Non-pigmented ciliary epithelial cell (primary cell): ENCODE measurements around the gene SMARCE1.
A peak's percentile ranks its signal among the peaks of the same experiment; 100 is the strongest.

Source experiments
- DNase-seq: peaks from one replicate; pipeline ENCODE4 v3.0.0-alpha.2; 2010; ENCODE audit warnings: low read depth

SMARCE1 gene

GRCh38 chr17:40647624-40648383, at the start of gene SMARCE1:
Gene SMARCE1, minus strand, starts transcription at chr17:40647818. Its CDS starts 2,016 bp downstream, at chr17:40645802.
- DNase-seq = peak; percentile 23

GRCh38 chr17:40697297-40697696, 49.7 kb upstream of the SMARCE1 start:
- DNase-seq = no peak

GRCh38 chr17:40696651-40697072, 49.0 kb upstream of the SMARCE1 start:
- no peak for DNase-seq

GRCh38 chr17:40695874-40696472, 48.4 kb upstream of the SMARCE1 start:
- no peak for DNase-seq

- DNase-seq = no peak
Measured at GRCh38 chr17:40694584-40694983, 47.0 kb upstream of the SMARCE1 start.

GRCh38 chr17:40687106-40687505, 39.5 kb upstream of the SMARCE1 start:
- no peak for DNase-seq

GRCh38 chr17:40686192-40686591, 38.6 kb upstream of the SMARCE1 start:
- DNase-seq = no peak

- DNase-seq = no peak
Measured at GRCh38 chr17:40680998-40681397, 33.4 kb upstream of the SMARCE1 start.

- no peak for DNase-seq
Measured at GRCh38 chr17:40679523-40679907, 31.9 kb upstream of the SMARCE1 start.

GRCh38 chr17:40678902-40679522, 31.4 kb upstream of the SMARCE1 start:
- no peak for DNase-seq

GRCh38 chr17:40675905-40676304, 28.3 kb upstream of the SMARCE1 start:
- DNase-seq = no peak

- no peak for DNase-seq
Measured at GRCh38 chr17:40672654-40673053, 25.0 kb upstream of the SMARCE1 start.

GRCh38 chr17:40671282-40671681, 23.7 kb upstream of the SMARCE1 start:
- no peak for DNase-seq

- no peak for DNase-seq
Measured at GRCh38 chr17:40666331-40666730, 18.7 kb upstream of the SMARCE1 start.

GRCh38 chr17:40664582-40665333, 17.1 kb upstream of the SMARCE1 start, which contains the start of gene KRT222:
Gene KRT222, minus strand, starts transcription at chr17:40665177. Its CDS starts 78 bp downstream, at chr17:40665099.
- no peak for DNase-seq

- no peak for DNase-seq
Measured at GRCh38 chr17:40663252-40663651, 15.6 kb upstream of the SMARCE1 start.

GRCh38 chr17:40659911-40660310, 12.3 kb upstream of the SMARCE1 start:
- no peak for DNase-seq

GRCh38 chr17:40658396-40658795, 10.8 kb upstream of the SMARCE1 start:
- DNase-seq = no peak

GRCh38 chr17:40651939-40652338, 4.3 kb upstream of the SMARCE1 start:
- no peak for DNase-seq

- DNase-seq = no peak
Measured at GRCh38 chr17:40648384-40648968, 858 bp upstream of the SMARCE1 start.

- peak; percentile 9 for DNase-seq
Measured at GRCh38 chr17:40646791-40647623, 611 bp downstream of the SMARCE1 start.
